ENCODE results near the gene OR12D3. TPM values are rescaled to one million over a fixed set of nuclear protein-coding genes. Genes with fewer than 3 reads are reported as not detected.

Gene OR12D3
- total RNA-seq, 1 experiment from 2014 or later, result not detected

DNA sequence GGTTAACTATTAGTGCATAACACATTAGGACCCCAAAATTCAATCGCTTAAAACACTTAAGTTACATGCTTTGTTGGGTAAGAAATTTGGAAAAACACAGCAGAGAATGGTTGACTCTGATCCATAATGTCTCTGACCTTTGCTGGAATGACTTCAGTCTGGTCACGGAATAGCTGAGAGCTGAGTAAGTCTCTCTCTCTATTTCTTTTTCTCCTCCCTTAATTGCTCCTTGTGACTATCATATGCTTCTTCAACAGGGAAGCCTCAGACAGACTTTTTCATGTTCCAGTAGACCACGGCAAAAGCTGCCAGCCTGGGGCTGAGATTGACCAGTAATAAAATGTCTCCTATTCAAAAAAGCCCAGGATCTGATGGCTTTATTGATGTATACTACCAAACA is 44.4 kb upstream of the OR12D3 start:
- Histone ChIP-seq H3K27me3 (ENCODE audit: insufficient read depth, low read length) (no peaks in the 10 kb centered on the region), H3K4me1 (ENCODE audit: control insufficient read depth in 1 of 2, insufficient read depth in 2 of 2, low read length in 2 of 2) (no peaks in the 10 kb centered on the region), H3K4me2 (ENCODE audit: low read length) (no peak overlapping the region), H3K27ac (ENCODE audit: low read depth, low read length) (no peak overlapping the region), H4K20me1 (ENCODE audit: insufficient read depth) (no peaks in the 10 kb centered on the region), H3K4me3 (replicated peaks in 1 of 2; ENCODE audit: low read depth in 1 of 2, low read length in 2 of 2) (no peak overlapping the region), H2AFZ (ENCODE audit: low read depth, low read length, poor library complexity, severe bottlenecking) (no peak overlapping the region), H3K36me3 (ENCODE audit: control insufficient read depth in 1 of 2, insufficient read depth in 2 of 2, low read length in 2 of 2) (no peaks in the 10 kb centered on the region), H3K9ac (ENCODE audit: low read length) (no peak overlapping the region), H3K9me2 (ENCODE audit: insufficient read depth) (no peaks in the 10 kb centered on the region), H3K79me2 (ENCODE audit: insufficient read depth, low read length) (no peaks in the 10 kb centered on the region), H3K9me3 (ENCODE audit: control insufficient read depth in 1 of 2, insufficient read depth in 1 of 2, low read depth in 1 of 2, low read length in 2 of 2) (no peaks in the 10 kb centered on the region)
- no peak for DNase-seq (ENCODE audit: low read depth, low spot score)
- intact Hi-C loops (cut with micrococcal nuclease), result no loop called here
- ChIA-PET RAD21 (ENCODE audit: low non-redundant PET in 1 of 2, low total read pairs in 2 of 2, uncharacterized antibody in 2 of 2, unreplicated experiment in 2 of 2) (no interaction called here), CTCF (no interaction called here), POLR2A (no interaction called here)
- TF ChIP-seq, protein P1, sequence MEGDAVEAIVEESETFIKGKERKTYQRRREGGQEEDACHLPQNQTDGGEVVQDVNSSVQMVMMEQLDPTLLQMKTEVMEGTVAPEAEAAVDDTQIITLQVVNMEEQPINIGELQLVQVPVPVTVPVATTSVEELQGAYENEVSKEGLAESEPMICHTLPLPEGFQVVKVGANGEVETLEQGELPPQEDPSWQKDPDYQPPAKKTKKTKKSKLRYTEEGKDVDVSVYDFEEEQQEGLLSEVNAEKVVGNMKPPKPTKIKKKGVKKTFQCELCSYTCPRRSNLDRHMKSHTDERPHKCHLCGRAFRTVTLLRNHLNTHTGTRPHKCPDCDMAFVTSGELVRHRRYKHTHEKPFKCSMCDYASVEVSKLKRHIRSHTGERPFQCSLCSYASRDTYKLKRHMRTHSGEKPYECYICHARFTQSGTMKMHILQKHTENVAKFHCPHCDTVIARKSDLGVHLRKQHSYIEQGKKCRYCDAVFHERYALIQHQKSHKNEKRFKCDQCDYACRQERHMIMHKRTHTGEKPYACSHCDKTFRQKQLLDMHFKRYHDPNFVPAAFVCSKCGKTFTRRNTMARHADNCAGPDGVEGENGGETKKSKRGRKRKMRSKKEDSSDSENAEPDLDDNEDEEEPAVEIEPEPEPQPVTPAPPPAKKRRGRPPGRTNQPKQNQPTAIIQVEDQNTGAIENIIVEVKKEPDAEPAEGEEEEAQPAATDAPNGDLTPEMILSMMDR (IDR thresholded peaks at IDR 0.05 in 2 of 3, conservative IDR thresholded peaks at IDR 0.05 in 1 of 3; ENCODE audit: borderline replicate concordance in 1 of 3, insufficient read depth in 1 of 3, low read depth in 2 of 3, low read length in 2 of 3), result no peak
- no peak for TF ChIP-seq RAD21 (IDR thresholded peaks at IDR 0.05; ENCODE audit: low read depth)
- TF ChIP-seq, protein P2, sequence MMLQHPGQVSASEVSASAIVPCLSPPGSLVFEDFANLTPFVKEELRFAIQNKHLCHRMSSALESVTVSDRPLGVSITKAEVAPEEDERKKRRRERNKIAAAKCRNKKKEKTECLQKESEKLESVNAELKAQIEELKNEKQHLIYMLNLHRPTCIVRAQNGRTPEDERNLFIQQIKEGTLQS (IDR thresholded peaks at IDR 0.05), result no peak
- TF ChIP-seq SP1 (IDR thresholded peaks at IDR 0.05; ENCODE audit: low read depth), result no peak
- no peak for TF ChIP-seq YY1 (IDR thresholded peaks at IDR 0.05; ENCODE audit: extremely low read depth, insufficient replicate concordance, low read depth, low read length)
- no peak for TF ChIP-seq CBX3 (IDR thresholded peaks at IDR 0.05; ENCODE audit: low read depth)
- TF ChIP-seq POLR2A (IDR thresholded peaks at IDR 0.05; ENCODE audit: borderline replicate concordance, extremely low read depth, insufficient read depth, insufficient read length), result no peak
- ATAC-seq, result no peak
- BruUV-seq (replicated peaks), result no TSS peak

DNA sequence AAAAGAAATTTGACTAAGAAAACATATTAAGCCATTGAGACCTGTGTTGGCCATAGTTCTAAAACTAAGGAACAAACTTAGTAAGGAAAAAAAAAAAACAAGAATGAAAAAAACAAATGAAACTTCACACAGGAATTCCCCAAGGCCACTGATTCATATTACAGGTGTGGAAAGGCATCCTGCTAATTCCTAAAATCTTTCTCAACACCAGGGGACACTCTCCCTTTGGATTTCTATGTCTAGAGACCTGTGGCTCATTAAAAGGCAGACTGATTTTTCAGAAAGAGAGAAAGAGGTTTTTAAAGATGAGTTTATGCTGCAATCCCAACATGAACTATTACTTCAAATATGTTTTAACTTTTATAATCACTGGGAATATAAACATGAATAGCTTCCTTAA is 39.5 kb upstream of the OR12D3 start, which contains the start of gene OR12D1:
OR12D1 (plus strand) TSS at position 341 of the 400 bp plus-strand sequence.
- H3K9me2 ChIP-seq (ENCODE audit: insufficient read depth), result no peaks in the 10 kb centered on the region
- no peak within 1 kb of the TSS for H3K4me2 ChIP-seq (ENCODE audit: low read length)
- no peak within 1 kb of the TSS for H3K4me3 ChIP-seq (replicated peaks in 1 of 2; ENCODE audit: low read depth in 1 of 2, low read length in 2 of 2)
- no peak within 1 kb of the TSS for H2AFZ ChIP-seq (ENCODE audit: low read depth, low read length, poor library complexity, severe bottlenecking)
- no peaks in the 10 kb centered on the region for H3K27me3 ChIP-seq (ENCODE audit: insufficient read depth, low read length)
- H3K36me3 ChIP-seq (ENCODE audit: control insufficient read depth in 1 of 2, insufficient read depth in 2 of 2, low read length in 2 of 2), result no peaks in the 10 kb centered on the region
- no peaks in the 10 kb centered on the region for H3K4me1 ChIP-seq (ENCODE audit: control insufficient read depth in 1 of 2, insufficient read depth in 2 of 2, low read length in 2 of 2)
- ChIA-PET RAD21 (ENCODE audit: low non-redundant PET in 1 of 2, low total read pairs in 2 of 2, uncharacterized antibody in 2 of 2, unreplicated experiment in 2 of 2) (no interaction called here), POLR2A (no interaction called here), CTCF (no interaction called here)
- BruUV-seq (replicated peaks), result no TSS peak
- no peaks in the 10 kb centered on the region for H3K9me3 ChIP-seq (ENCODE audit: control insufficient read depth in 1 of 2, insufficient read depth in 1 of 2, low read depth in 1 of 2, low read length in 2 of 2)
- TF ChIP-seq ZFX (IDR thresholded peaks at IDR 0.05) (no peak), RAD21 (IDR thresholded peaks at IDR 0.05; ENCODE audit: low read depth) (peak; percentile 66), SIN3A (IDR thresholded peaks at IDR 0.05; ENCODE audit: low read depth) (no peak)
- TF ChIP-seq, protein P1 (IDR thresholded peaks at IDR 0.05 in 2 of 3, conservative IDR thresholded peaks at IDR 0.05 in 1 of 3; ENCODE audit: borderline replicate concordance in 1 of 3, insufficient read depth in 1 of 3, low read depth in 2 of 3, low read length in 2 of 3), result peak; percentile 35 to 55 (median 38); a peak in 3 of 6 replicates
- ATAC-seq (peak; percentile 65), DNase-seq (ENCODE audit: low read depth, low spot score) (peak; percentile 16)
- no peaks in the 10 kb centered on the region for H4K20me1 ChIP-seq (ENCODE audit: insufficient read depth)
- intact Hi-C loops (cut with micrococcal nuclease), result loop anchor here (1.0 kb wide), 1 partner anchor 175 kb away; no protein-coding TSS in a partner anchor
- no peaks in the 10 kb centered on the region for H3K79me2 ChIP-seq (ENCODE audit: insufficient read depth, low read length)
- H3K9ac ChIP-seq (ENCODE audit: low read length), result no peak within 1 kb of the TSS
- no peak within 1 kb of the TSS for H3K27ac ChIP-seq (ENCODE audit: low read depth, low read length)

Data from HCT116 (cell line).